HuH-7.5 (cell line): Measurements from ENCODE around the gene CLDN18.

ENCODE experiments used
- DNase-seq: peaks from one replicate; pipeline ENCODE4 v3.0.0; 2011; ENCODE audit warnings: low spot score

CLDN18 gene

DNA sequence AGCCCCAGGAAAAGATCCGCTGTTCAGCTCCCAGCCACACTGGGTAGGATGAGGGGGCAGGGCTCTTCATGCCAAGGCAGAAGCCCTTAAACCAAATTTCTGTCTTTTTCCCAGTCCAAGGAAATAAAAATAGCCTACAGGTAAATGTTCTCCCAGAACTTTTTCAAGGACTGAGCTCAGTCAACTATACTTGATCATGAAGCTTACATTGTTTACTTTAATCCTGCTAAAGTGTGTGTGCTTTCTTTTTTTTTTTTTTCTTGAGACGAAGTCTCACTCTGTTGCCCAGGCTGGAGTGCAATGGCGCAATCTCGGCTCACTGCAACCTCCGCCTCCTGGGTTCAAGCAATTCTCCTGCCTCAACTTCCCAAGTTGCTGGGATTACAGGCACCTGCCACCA, 17.9 kb downstream of the CLDN18 start:
- DNase-seq: no peak

DNA sequence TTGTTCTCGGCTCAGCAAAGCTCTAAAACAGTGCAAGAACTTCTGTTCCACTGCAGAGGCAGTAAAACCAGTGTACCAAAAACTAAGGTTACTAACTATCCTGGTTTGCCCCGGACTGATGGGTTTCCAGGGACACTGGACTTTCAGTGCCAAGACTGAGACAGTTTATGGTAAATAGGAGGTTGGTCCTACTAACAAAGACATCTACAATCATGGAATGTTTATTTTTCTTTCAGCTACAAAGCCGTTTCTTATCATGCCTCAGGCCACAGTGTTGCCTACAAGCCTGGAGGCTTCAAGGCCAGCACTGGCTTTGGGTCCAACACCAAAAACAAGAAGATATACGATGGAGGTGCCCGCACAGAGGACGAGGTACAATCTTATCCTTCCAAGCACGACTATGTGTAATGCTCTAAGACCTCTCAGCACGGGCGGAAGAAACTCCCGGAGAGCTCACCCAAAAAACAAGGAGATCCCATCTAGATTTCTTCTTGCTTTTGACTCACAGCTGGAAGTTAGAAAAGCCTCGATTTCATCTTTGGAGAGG, 20.8 kb downstream of the CLDN18 start:
- no peak for DNase-seq

DNA sequence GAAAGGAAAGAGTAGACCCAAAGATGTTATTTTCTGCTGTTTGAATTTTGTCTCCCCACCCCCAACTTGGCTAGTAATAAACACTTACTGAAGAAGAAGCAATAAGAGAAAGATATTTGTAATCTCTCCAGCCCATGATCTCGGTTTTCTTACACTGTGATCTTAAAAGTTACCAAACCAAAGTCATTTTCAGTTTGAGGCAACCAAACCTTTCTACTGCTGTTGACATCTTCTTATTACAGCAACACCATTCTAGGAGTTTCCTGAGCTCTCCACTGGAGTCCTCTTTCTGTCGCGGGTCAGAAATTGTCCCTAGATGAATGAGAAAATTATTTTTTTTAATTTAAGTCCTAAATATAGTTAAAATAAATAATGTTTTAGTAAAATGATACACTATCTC, 21.6 kb downstream of the CLDN18 start:
- DNase-seq: no peak

DNA sequence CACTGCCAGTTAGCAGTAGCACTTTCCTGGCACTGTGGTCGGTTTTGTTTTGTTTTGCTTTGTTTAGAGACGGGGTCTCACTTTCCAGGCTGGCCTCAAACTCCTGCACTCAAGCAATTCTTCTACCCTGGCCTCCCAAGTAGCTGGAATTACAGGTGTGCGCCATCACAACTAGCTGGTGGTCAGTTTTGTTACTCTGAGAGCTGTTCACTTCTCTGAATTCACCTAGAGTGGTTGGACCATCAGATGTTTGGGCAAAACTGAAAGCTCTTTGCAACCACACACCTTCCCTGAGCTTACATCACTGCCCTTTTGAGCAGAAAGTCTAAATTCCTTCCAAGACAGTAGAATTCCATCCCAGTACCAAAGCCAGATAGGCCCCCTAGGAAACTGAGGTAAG, 22.6 kb downstream of the CLDN18 start:
- DNase-seq: no peak

DNA sequence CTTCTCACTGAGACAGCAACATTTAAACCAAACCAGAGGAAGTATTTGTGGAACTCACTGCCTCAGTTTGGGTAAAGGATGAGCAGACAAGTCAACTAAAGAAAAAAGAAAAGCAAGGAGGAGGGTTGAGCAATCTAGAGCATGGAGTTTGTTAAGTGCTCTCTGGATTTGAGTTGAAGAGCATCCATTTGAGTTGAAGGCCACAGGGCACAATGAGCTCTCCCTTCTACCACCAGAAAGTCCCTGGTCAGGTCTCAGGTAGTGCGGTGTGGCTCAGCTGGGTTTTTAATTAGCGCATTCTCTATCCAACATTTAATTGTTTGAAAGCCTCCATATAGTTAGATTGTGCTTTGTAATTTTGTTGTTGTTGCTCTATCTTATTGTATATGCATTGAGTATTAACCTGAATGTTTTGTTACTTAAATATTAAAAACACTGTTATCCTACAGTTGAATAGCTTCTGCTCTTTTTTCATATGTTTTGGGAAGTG, 23.3 kb downstream of the CLDN18 start:
- no peak for DNase-seq

DNA sequence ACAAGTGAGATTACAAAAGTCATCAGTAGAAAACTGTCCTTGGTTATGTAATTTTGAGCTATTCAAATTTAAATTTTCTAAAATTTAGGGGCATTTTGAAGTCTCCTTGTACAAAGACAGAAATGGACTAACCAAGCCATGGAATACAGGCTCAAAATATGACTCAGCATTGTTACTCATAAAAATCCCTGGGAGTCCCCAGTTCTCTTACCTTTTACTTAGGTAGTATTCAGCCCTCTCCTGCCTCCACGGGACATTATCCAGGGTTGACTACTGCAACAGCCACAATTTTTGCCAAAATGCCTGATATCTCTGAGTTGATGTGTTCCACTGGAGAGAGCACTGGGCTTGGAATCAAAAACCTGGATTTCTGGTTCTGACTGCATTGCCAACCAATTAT, 25.0 kb downstream of the CLDN18 start:
- no peak for DNase-seq

DNA sequence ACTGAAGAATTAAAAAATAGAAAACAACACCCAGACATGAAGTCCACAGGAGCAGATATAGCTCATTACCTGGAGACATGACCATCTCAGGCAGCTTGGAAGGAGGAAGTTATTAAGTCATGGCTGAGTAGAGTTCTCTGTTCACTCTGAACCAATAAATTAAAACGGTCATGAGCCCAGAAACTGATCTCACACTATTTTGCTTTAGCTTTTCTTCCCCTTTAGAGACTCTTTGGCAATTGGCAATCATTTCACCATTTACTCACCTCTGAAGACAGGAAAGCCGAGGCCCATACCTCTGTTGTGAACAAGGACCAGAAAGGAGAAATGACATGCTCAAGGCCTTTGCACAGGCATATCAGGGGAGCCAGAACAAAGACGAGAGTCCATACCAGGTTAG, 26.6 kb downstream of the CLDN18 start:
- no peak for DNase-seq

DNA sequence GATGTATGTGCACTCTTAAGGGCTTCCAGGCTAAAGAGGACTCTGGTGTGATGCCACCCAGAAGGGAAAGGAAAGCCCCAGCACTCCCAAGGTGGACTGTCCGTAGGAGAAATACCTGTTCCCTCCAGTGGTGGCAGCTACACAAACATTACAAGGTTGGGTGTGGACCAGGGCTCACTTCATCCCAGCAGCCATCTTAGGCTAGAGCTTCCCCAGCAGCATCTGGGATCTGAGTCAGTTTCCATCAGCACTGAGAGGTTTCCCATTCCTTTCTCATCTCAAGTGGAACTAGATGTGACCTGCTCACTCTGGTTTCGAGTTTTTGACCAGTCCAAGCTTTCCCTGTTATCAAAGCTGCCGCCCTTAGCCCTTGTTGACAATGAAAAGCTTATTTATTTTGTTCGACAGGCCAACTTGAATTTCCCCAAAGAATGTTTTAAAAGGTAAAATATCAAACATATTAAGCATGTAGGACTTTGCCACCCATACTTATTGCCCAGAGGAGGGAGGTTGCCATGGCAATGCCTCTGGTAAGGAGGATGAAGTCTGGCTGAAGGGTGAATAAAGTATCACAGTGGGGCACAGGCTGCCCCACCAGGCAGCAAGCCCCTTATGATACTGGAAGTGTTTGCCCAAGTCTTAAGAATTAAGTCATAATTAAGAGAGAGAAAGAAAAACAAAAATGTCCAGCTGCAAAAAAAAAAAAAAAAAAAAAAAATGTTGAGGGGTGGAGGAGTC, 28.9 kb downstream of the CLDN18 start:
- no peak for DNase-seq

DNA sequence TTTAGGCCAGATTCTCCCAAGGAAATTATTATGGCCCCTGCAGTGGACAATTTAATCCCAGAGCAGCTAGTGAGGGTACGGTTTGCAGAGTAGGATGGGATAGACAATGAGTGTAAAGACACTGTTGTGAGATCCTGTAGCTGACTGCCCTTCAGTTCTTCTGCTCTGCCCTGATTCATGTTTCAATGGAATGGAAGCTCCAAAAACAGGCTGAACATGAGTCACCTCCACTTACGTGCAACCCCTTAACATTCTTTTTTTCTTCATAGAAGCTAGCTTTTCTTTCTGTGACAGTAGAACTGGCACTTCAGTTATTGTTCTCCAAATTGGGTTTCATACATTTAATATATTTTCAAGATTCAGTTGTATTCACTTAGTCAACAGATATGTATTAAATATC, 32.1 kb downstream of the CLDN18 start:
- no peak for DNase-seq

DNA sequence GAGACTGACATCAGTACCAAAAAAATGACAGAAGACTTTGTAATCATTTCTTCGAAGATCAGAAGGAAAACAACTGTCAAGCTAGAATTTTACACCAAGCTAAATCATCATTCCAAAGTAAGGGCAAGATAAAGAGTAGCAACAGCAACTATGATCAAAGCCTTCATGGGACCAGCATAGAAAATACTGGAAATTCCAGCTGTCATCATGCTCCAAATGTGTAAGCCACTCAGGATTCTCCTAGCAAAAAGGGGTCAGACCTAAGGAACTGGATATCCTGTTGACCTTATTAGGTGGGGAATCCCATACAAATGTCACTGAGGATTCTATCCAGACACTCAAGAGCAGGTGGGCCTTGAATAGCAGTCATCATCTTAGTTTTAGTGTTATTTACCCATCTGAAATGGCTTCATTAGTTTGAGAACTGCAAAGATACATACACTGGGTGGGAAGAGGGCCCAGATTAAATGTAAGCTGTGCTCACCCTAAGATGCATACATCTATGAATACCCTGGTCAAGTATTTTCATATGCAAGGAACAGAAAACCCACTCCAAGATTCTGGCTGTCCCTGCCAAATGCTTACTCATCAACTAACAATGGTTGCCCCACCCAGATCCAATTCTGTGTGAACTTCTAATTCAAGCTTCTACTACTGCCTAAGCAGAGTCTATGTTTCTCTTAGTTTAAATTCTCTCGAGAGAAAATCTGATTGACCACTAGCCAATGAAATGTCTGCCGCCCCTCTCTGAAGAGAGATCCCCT, 33.5 kb downstream of the CLDN18 start:
- DNase-seq: no peak

DNA sequence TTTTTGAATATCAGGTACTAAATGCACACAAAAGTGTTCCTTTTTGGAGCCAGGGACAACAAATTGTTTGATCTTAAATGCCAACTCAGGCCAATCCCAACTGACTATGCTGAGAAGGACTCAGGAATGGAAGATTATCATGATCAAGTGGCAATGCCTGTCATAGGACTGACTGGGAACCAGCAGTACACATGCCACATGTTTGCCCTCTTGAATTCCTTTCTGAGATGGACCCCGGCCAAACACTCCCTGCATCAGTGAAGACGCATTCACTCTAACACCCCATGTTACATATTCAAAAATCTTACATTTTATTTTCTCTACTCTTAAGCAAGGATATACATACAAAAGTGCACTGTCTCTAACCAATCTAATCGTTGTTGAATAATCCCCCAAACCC, 36.1 kb downstream of the CLDN18 start:
- no peak for DNase-seq

DNA sequence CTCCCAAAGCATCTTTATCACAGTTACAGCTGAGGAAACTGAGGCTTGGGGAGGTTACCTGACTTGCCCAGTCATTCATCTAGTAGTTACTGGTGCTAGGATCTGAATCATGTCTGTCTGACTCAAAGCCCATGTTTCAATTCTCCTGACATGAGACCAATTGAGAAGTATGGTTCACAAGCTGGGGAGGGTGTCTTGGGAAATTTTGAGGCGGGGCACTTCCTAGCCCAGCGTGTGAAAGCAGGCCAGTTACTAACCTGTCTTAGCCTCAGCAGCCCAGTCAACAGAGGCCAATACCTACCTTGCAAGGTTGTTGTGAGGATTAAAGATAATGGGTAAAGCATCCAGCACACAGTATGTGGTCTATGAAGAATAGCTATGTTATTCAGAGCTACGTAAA, 37.0 kb downstream of the CLDN18 start:
- DNase-seq: no peak

DNA sequence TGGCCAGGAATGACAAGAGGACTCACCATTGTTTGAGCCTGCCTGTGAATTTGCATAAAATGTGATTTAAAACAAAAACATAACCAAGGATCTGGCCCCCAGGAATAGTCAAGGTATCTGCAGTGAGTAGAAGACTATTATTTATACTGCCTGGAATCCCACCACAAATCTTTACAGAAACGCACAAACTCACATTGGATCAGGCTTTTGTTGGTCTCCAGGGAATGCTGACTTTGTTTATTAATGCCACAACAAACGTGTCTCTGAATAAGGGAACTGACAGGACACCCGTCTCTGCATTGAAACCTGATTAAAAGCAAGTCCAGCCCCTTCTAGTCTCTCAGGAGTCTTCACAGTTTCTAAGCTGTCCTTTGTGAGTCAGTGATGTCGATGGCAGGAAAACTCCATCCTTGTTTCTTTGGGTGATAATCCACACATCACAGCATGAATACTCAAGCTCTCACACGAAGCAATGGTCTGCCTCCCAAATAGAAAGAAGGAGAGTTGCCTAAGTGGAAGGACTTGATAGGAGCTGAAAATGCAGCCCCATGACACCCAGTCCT, 37.7 kb downstream of the CLDN18 start:
- DNase-seq: no peak

DNA sequence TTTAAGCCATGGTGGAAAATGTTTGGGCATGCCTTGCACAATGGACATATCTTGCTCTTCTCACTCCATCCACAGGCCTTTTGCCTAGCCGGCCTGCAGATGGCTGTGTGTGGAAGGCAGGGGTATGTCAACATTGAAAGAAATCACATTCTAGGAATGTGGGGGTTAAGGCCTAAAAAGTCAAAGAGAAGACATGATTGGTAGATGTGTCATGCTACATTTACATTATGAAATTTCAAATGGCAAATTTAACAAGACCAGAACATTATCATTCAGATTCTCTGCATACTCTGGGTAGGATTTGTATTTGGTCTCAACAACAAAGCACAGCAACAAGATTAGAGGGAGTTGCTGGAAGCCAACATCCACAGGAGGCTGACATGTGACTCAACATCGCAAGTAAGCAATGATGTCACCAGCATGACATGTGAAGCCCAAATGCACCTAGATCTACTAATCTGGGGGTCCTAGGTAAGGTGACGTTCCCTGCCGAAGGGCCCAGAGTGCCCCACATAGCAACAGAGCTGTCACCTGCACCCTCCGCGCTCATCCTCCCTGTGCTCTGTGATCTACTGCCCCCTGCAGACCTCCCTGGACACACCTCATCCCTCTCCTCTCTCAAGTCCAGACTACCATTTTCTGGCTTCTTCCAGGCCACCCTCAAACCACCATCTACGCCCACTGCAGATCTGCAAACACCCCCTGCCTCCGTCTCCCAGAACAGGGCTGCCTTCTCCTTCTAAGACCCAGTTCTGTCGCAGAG, 39.4 kb downstream of the CLDN18 start:
- no peak for DNase-seq

DNA sequence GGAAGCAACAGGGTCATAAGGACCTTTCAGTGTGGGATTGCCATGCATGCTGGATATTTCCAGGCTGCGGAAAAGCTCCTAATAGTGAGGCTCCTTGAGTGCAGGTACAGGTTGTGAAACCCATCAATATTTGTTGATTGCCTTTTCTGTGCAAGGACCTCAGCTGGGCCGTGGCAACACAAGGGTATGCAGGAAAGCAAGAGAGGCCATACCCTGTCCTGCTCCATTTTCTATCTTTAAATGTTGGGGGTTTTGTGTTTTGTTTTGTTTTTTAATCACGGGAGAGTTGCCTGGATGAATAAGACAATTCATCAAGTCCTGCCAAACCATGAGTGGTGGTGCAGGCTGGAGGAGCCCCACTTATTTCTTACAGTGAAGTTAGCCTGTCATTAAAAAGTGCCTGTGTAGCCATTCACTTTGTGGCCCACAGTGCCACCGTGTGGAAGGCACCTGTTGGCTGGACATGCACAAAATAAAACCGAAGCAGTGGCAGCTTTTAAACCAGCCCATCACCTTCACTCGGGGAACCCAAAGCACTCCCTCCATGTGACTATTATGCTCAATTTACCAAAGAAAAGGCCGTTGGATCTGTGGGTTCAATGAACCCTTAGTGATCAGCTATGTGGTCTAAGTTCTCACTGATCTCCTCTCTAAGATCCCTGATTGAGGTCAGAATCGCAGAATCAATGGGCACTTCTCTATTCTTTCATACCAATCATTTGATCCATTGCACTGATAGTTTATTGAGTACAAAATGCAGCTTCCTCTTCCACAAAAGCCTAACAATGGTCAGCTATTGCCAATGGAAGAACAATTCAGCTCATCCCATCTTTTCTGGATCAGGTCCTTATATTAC, 42.2 kb downstream of the CLDN18 start:
- DNase-seq: no peak

DNA sequence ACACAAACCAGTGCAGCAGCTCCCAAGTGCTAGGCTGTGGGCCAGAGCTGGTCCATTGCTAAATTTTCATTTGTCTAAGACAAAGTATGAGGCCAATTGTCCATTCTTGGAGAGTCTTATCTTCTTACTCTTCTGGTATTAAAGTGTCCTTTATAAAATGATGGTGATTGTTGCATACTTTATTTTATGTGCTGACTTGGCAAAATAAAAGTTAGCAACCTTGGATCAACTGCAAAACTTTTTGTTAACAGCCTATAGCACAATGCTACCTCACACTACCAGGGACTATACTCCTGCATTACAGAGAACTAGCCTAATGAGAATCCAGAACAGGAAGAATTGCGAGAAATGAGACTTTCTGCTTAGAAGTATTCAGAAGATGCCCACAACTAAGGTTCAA, 44.1 kb downstream of the CLDN18 start:
- DNase-seq: no peak

DNA sequence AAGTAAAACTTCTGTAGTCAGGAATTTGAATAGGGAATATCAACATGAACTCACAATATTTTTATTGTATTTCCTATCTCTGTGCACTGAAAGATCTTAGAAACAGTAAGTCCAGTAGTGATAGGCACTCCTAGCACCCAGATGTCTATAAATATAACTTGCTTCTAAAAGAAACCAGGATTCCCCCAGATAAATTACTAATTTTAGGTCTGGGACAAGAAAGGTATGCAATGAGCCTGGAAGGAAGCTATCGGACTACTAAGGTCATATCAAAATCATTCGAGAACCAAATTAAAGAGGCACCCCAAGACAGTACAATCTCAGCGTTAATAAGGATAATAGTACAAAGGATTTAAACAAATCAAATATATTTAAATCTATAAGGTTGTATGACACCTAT, 47.4 kb downstream of the CLDN18 start:
- no peak for DNase-seq

DNA sequence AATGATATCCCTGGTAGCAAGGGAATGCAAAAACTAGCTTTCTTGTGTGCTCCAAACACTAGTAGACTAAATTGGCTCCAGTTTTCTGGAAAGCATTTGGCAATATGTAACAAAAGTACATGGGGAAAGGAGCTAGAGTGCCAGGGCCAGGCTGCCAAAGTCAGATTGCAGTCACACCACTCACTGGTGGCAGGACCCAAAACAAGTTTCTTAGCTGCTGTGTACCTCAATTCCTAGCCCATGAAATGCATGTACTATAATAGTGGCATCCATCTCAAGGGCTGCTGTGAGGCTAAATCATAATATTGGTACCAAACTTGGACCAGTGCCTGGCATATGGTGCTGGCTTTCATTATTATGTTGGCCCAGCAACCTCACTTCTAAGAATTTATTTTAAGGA, 49.3 kb downstream of the CLDN18 start:
- DNase-seq: no peak

DNA sequence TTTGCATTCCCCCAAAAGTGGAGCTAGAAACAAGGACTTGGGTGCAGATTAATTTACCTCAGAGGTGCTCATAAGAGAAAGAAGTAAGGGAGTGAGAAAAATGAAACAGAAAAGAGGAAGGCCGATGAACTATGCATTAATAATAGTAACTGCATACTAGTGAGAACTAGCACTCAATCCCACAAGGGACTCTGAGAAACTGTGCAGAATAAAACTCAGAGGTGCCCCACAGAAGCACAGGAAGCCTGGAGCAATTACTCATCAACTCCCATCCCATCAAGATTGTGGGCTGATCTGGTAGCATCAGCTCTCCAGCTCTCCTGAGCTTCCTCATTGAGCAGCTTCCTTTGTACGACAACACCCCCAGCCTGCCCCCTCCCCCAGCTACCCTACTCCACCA, 50.8 kb downstream of the CLDN18 start:
- DNase-seq: no peak

DNA sequence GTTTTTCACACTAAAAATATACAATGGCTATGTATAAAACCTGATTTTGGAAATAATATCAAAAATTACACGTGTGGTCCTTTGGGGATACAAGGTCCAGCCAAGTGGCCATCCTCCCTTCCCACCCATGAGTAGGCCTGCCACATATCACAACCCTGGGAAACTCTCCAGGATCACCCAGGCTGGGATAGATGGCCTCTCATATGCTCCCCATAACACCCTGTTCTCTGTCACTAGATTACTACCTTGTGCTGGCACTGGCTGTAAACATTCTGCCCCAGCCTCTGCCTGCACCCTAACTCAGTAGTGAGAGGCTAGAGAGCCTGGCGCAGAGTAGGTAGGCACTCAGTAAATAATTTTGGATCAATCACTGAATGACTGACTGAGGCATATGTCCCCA, 52.1 kb downstream of the CLDN18 start:
- DNase-seq: no peak

DNA sequence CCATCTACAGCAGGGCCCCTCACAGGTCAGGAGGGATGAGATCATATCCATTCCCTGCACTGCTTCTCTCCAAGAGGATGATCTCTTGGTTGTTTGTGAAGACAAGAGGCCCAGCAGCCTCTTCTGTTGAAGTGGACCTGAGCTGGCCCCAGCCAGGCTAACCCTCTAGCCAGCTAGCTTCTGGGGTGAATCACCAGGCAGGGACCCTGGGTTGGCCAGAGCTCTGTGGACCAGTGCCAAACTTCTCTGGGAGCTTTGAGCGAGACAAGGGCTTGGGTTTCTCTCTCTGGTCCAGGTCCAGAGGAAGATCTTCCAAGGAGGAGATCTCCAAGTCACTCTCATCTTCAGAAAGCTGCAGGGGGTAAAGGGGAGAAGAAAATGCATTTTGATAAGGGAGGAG, 52.7 kb downstream of the CLDN18 start:
- no peak for DNase-seq
